HG03571 (cell line): ENCODE results near the gene SRA1.

Experiments used
- ATAC-seq: cut with Tn5 transposase; IDR thresholded peaks from one replicate; pipeline ENCODE4 v1.9.1; 2021; ENCODE audit not compliant: unreplicated experiment

Gene SRA1

GRCh38 chr5:140571105-140571504, 13.8 kb upstream of the SRA1 start:
- ATAC-seq, result no peak

- ATAC-seq, result no peak
These were observed 13.2 kb upstream of the SRA1 start for GRCh38 chr5:140570488-140570887.

- no peak for ATAC-seq
These were observed 12.8 kb upstream of the SRA1 start for GRCh38 chr5:140570058-140570457.

- ATAC-seq, result no peak
These were observed 11.9 kb upstream of the SRA1 start for GRCh38 chr5:140569197-140569596.

GRCh38 chr5:140568443-140569063, 11.3 kb upstream of the SRA1 start:
- ATAC-seq, result no peak

- ATAC-seq, result no peak
These were observed 10.6 kb upstream of the SRA1 start for GRCh38 chr5:140567871-140568270.

GRCh38 chr5:140567136-140567818, 10.0 kb upstream of the SRA1 start:
- ATAC-seq, result no peak

- ATAC-seq, result no peak
These were observed 9.4 kb upstream of the SRA1 start for GRCh38 chr5:140566665-140567064.

GRCh38 chr5:140565780-140566095, 8.5 kb upstream of the SRA1 start:
- no peak for ATAC-seq

GRCh38 chr5:140565024-140565779, 7.9 kb upstream of the SRA1 start:
- no peak for ATAC-seq

GRCh38 chr5:140564196-140565023, 7.1 kb upstream of the SRA1 start, which contains the start of the genes APBB3 and SLC35A4:
Gene APBB3 (minus strand): TSS chr5:140564598. CDS start chr5:140564245, 353 bp downstream.
Gene SLC35A4 (plus strand): TSS chr5:140564828. CDS start chr5:140567170, 2,342 bp downstream.
- peak; percentile 83 for ATAC-seq

- no peak for ATAC-seq
These were observed 6.3 kb upstream of the SRA1 start for GRCh38 chr5:140563596-140563995.

GRCh38 chr5:140561753-140562523, 4.7 kb upstream of the SRA1 start:
- ATAC-seq, result no peak

- ATAC-seq, result no peak
These were observed 3.0 kb upstream of the SRA1 start for GRCh38 chr5:140560227-140560626.

- ATAC-seq, result no peak
These were observed 1.3 kb upstream of the SRA1 start for GRCh38 chr5:140558542-140558941.

- no peak for ATAC-seq
These were observed 692 bp upstream of the SRA1 start for GRCh38 chr5:140557965-140558364.

GRCh38 chr5:140556438-140556837, 835 bp downstream of the SRA1 start:
- no peak for ATAC-seq

- ATAC-seq, result no peak
These were observed 1.4 kb downstream of the SRA1 start for GRCh38 chr5:140555747-140556312.

GRCh38 chr5:140554454-140554853, 2.8 kb downstream of the SRA1 start:
- ATAC-seq, result no peak

- no peak for ATAC-seq
These were observed 3.6 kb downstream of the SRA1 start for GRCh38 chr5:140553657-140554056.
